Thyroid gland (tissue), 4 donors: ENCODE measurements around the gene PHTF2.

Source experiments
- CTCF ChIP-seq, 6 experiments: fragments of 200-600 bp in 3 of 6; fragments of 450-650 bp in 3 of 6; sonication (generic) in 3 of 6; IDR thresholded peaks; one replicate each; pipeline ENCODE4 v1.5.1; 2016 to 2019; ENCODE audit warnings: antibody characterized with exemption in 6 of 6, mild to moderate bottlenecking in 2 of 6, inconsistent platforms in 1 of 6, moderate library complexity in 1 of 6
- POLR2A ChIP-seq, 2 donors: fragments of 450-650 bp; IDR thresholded peaks; one replicate each; pipeline ENCODE4 v1.6.1; 2017; ENCODE audit warnings: antibody characterized with exemption in 2 of 2, mild to moderate bottlenecking in 2 of 2, moderate library complexity in 1 of 2

- TF ChIP-seq CTCF (IDR thresholded peaks at IDR 0.05) (no peak), POLR2A (IDR thresholded peaks at IDR 0.05) (no peak)
Observed at GRCh38 chr7:77833136-77833535, 34.6 kb downstream of the PHTF2 start.
